Mucosa of stomach (tissue), 1 donor: ENCODE measurements around the gene GAS1.

Experiments used
- H3K27me3 ChIP-seq: one replicate; pipeline ENCODE4 v1.7.0; 2013; ENCODE audit warnings: mild to moderate bottlenecking, low read length; ENCODE audit not compliant: control insufficient read depth, insufficient read depth
- H3K36me3 ChIP-seq: one replicate; pipeline ENCODE4 v1.7.0; 2013; ENCODE audit warnings: low read length; ENCODE audit not compliant: control insufficient read depth, insufficient read depth
- H3K4me1 ChIP-seq: one replicate; pipeline ENCODE4 v1.7.0; 2013; ENCODE audit warnings: mild to moderate bottlenecking, low read length; ENCODE audit not compliant: control insufficient read depth, insufficient read depth
- H3K4me3 ChIP-seq: one replicate; pipeline ENCODE4 v1.7.0; 2013; ENCODE audit warnings: low read length
- H3K9ac ChIP-seq: one replicate; pipeline ENCODE4 v1.7.0; 2013; ENCODE audit warnings: mild to moderate bottlenecking, low read length, moderate library complexity
- H3K9me3 ChIP-seq: one replicate; pipeline ENCODE4 v1.7.0; 2013; ENCODE audit warnings: mild to moderate bottlenecking, low read length, moderate library complexity; ENCODE audit not compliant: control insufficient read depth
- donor health status: Pancreatic carcinoma.

GAS1 gene, protein sequence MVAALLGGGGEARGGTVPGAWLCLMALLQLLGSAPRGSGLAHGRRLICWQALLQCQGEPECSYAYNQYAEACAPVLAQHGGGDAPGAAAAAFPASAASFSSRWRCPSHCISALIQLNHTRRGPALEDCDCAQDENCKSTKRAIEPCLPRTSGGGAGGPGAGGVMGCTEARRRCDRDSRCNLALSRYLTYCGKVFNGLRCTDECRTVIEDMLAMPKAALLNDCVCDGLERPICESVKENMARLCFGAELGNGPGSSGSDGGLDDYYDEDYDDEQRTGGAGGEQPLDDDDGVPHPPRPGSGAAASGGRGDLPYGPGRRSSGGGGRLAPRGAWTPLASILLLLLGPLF

DNA sequence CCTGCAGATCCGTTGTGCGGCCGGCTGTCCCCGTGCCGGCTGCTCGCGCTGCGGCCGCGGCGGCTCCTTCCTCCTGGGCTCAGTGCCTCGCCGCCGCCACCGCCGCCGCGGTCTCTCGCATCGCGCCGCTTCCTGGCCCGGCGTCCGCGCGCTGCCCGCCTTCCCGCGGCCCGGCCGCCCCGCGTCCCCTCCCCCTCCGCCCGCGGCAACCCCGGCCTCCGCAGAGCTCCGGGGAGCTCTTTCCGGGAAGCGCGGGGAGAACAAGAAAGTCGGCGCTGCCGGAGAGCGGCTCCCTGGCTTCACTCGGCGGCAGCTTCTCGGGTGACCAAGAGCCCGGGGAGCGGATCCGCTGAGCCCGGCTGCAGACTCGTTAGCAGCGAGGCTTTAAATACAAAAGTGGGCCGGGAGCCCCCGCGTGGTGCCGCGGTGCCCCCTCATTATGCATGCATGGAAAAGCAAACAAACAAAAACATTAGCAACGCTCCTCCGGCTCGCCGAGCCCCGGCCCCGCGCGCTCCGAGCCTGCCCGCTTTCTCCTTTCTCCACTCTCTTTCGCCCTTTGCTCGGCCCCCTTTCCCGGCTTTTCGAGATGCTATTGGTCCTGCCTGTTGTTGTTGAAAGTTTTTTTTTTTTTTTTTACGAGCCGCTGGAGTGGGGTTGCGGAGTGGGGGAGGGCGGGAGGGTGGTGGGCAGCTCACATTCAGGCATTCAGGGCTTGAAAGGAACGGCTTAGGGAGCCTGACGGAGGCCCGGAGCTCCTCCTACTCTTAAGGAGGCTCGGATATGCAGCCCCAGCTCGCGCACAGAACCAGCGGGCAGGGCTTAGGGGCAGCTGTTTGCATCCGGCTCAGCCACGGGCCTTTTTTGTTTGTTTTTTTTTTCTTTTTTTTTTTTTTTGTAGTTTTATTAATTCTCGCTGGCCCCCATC lies at the start of gene GAS1:
Gene GAS1 (minus strand): TSS at position 361 of the 928 bp plus-strand sequence. CDS start 727 bp downstream, outside the sequence.
- Histone ChIP-seq H3K27me3 (peaks cover 31% of the 10 kb centered on the region), H3K4me1 (peaks cover 14% of the 10 kb centered on the region), H3K4me3 (no peak within 1 kb of the TSS), H3K36me3 (no peaks in the 10 kb centered on the region), H3K9ac (no peak within 1 kb of the TSS), H3K9me3 (no peaks in the 10 kb centered on the region)

DNA sequence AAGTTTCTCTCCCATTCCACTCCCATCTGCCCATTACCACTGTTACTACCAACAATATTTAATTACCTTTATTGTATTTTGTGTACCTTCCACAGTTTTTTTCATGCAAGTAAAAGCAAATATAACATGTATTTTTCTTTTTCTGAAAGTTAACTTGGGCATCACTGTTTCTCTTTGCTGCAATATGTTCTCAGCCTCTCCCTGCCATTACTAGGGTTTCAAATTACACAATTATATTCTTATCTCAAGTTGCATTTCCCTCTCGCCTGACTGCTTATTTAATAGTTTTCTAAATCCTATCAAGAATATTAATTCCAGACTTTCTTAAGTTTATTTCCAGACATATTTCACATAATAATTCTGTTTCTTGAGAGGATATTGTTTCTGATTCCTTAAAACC lies 46.9 kb upstream of the GAS1 start:
- Histone ChIP-seq H3K4me1 (no peaks in the 10 kb centered on the region), H3K4me3 (no peak overlapping the region), H3K27me3 (no peaks in the 10 kb centered on the region), H3K9ac (no peak overlapping the region), H3K36me3 (no peaks in the 10 kb centered on the region), H3K9me3 (no peaks in the 10 kb centered on the region)

DNA sequence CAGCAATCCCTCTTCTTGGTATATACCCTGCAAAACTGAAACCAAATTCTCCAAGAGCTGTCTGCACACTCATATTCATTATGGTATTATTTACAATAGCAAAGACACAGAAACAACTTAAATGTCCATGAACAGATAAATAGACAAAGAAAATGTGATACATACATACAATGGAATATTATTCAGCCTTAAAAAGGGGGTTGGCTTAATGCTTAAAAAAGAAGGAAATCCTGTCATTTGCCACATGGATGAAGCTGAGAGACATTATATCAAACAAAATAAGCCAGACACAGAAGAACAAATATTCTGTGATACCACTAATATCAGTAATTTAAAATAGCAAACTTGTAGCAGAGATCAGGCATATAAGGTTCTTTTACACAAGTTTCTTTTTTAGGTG lies 46.5 kb upstream of the GAS1 start:
- no peaks in the 10 kb centered on the region for H3K9me3 ChIP-seq
- no peaks in the 10 kb centered on the region for H3K36me3 ChIP-seq
- no peaks in the 10 kb centered on the region for H3K4me1 ChIP-seq
- H3K4me3 ChIP-seq = no peak overlapping the region
- H3K9ac ChIP-seq = no peak overlapping the region
- H3K27me3 ChIP-seq = no peaks in the 10 kb centered on the region

DNA sequence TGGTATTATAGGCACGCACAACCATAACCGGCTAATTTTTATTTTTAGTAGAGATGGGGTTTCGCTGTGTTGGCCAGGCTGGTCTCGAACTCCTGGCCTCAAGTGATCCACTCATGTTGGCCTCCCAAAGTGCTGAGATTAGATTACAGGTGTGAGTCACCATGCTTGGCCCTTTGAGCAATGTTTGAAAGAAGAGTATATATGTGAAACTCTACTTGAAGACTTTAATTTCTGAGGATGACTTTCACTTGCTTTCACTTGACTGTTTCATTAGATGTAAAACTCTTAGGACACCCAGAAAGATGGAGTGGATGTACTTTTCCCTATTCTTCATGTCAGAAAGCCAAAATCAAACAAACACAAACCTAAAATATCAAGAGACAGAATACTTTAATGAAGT lies 43.8 kb upstream of the GAS1 start:
- no peaks in the 10 kb centered on the region for H3K27me3 ChIP-seq
- no peaks in the 10 kb centered on the region for H3K9me3 ChIP-seq
- H3K36me3 ChIP-seq = no peaks in the 10 kb centered on the region
- no peak overlapping the region for H3K9ac ChIP-seq
- H3K4me3 ChIP-seq = no peak overlapping the region
- no peaks in the 10 kb centered on the region for H3K4me1 ChIP-seq

DNA sequence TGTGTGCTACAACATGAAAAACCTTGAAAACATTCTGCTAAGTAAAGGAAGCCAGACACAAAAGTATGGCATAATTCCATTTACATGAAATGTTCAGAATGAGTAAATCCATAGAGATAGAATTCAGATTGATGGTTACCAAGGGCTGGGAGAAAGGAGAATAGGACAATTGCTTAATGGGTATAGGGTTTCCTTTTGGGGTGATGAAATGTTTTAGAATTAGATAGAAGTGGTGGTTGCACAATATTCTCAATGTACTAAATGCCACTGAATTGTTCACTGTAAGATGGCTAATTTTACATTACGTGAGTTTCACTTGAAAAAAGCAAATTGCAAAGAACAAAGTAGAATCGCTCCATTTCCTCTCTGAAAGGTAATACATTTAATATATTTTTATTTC lies 43.0 kb upstream of the GAS1 start:
- Histone ChIP-seq H3K9ac (no peak overlapping the region), H3K4me3 (no peak overlapping the region), H3K36me3 (no peaks in the 10 kb centered on the region), H3K27me3 (no peaks in the 10 kb centered on the region), H3K9me3 (no peaks in the 10 kb centered on the region), H3K4me1 (no peaks in the 10 kb centered on the region)

DNA sequence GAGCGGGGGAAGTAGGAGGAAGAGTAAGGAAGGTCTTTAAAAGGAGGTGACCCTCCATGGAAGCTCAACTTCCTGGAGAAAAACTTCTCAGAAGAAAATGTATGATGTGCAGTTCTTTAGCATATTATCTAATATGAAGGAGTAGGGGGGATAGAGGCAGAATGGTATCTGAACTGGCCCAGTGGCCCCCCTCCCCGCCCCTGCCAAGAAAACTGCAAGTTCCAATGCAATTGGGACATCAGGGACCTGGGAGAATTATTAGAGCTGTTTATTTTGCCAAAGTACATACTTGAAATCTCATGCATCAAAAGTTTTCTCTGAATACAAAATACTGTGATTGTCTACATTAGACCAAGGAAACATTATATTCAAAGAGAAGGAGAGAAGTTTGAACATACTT lies 40.6 kb upstream of the GAS1 start:
- Histone ChIP-seq H3K9me3 (no peaks in the 10 kb centered on the region), H3K4me1 (no peaks in the 10 kb centered on the region), H3K4me3 (no peak overlapping the region), H3K27me3 (peaks cover 4% of the 10 kb centered on the region), H3K9ac (no peak overlapping the region), H3K36me3 (no peaks in the 10 kb centered on the region)

DNA sequence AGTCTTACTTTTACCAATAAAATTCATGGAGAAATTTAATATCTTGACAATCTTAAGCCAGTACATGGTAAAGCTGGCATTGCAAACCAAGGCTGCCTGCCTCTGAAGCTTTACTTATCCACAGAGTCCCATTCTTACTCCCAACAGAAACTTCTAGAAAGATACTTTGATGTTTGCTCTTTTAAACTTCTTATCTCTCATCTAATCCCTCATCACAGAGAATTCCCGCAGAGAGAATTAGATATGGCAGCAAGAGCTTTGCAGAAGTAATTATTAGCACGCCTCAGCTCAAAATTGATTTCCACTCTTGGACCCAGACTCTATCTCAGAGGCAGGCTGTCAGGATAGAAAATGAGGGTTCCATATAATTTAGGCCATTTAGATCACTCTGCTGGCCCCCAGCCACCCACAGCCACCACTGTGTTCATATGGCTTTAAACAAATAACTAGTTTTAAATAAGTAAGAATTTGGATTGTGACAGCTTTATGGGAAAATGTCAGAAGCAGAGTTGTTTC lies 37.9 kb upstream of the GAS1 start:
- no peaks in the 10 kb centered on the region for H3K4me1 ChIP-seq
- no peak overlapping the region for H3K9ac ChIP-seq
- no peaks in the 10 kb centered on the region for H3K36me3 ChIP-seq
- H3K4me3 ChIP-seq = no peak overlapping the region
- peaks cover 4% of the 10 kb centered on the region for H3K27me3 ChIP-seq
- H3K9me3 ChIP-seq = no peaks in the 10 kb centered on the region

DNA sequence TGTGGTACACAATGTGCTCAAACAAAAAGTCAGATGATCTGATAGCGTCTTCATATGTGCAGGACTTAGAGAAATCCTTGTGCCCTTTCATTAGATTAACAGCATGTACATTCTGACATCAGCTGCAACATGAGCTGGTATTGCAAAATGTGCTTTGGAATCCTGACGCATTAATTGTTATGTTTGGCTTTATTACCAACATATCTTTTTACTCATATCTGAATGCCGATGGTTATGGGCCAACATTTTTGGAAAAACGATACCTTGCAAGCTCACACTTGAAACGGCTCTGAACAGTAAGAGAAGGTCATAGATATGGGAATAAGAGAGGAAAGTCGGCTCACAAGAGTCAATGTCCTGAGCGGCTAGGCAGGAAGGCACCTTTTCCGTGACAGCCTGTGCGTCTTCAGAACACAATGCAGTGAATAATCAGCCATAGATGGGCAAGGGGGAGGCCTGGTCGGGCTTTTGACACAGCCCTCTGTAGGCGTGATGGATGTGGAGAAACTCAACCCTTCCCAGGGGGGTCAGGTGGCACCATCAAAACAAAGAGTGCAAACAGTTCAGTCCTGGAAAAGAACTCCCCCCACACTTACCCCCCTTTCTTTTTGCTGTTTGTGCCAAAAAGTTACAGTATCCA lies 36.4 kb upstream of the GAS1 start:
- Histone ChIP-seq H3K9me3 (no peaks in the 10 kb centered on the region), H3K4me1 (no peaks in the 10 kb centered on the region), H3K4me3 (no peak overlapping the region), H3K36me3 (no peaks in the 10 kb centered on the region), H3K9ac (no peak overlapping the region), H3K27me3 (peaks cover 4% of the 10 kb centered on the region)

DNA sequence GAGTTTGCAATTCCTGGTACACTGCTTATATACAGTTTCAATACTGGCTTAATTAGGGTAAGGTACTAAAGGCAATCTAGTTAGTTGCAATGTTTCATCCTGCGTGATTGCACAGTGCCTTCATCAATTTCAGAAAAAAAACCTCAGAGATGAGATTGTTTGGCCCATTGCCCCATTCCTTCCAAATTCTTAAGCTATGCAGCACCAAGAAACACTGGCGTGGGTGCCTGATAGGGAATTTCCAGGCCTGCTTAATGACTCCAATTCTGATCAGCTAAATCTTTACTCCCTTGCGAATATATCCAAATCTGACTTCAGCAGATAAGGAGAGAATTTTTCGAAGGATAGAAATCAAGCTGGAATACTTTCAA lies 35.9 kb upstream of the GAS1 start:
- Histone ChIP-seq H3K9me3 (no peaks in the 10 kb centered on the region), H3K4me3 (no peak overlapping the region)

DNA sequence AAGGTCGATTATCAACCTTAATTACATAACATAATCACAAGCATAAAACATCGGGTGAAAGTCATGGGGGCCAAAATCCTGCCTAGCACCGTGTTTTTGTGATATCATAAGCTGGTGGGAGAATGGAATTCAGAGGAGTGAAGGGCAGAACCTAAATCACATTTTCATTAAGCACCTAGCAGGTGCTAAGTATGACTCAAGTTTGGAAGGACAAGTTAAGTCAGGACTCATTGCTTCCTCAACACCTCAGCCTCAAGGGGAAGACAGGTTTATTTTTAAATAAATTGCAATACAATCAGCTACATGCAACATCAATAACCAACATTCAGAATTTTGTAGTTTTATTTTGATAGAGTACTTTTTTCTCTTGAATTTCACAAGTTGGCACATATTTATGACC lies 33.5 kb upstream of the GAS1 start:
- H3K36me3 ChIP-seq = no peaks in the 10 kb centered on the region
- no peaks in the 10 kb centered on the region for H3K4me1 ChIP-seq
- H3K9ac ChIP-seq = no peak overlapping the region
- peaks cover 4% of the 10 kb centered on the region for H3K27me3 ChIP-seq
- no peaks in the 10 kb centered on the region for H3K9me3 ChIP-seq
- no peak overlapping the region for H3K4me3 ChIP-seq

More for the DNA sequence above, 35.9 kb upstream of the GAS1 start:
- Histone ChIP-seq H3K9ac (no peak overlapping the region), H3K27me3 (peaks cover 4% of the 10 kb centered on the region), H3K4me1 (no peaks in the 10 kb centered on the region), H3K36me3 (no peaks in the 10 kb centered on the region)

DNA sequence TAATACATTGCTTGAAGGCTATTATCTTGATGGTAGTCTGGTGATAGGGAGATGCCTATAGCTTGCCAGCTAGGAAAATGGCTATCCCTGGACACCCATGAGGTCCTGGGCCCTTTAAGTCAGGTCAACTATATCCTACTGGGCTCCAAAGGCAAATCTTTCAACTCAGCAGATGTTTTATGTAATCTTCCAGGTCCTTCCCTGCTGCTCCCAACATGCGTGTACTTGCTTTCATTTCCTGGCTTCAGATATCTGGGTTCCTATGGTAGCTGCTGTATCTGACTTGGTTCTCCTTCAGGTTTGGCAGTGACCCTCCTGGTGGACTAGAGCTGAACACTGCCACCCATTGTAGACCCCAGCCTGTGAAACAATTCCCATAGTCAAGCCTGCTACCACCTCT lies 32.4 kb upstream of the GAS1 start:
- Histone ChIP-seq H3K27me3 (peaks cover 4% of the 10 kb centered on the region), H3K9ac (no peak overlapping the region), H3K4me3 (no peak overlapping the region), H3K9me3 (no peaks in the 10 kb centered on the region), H3K4me1 (no peaks in the 10 kb centered on the region), H3K36me3 (no peaks in the 10 kb centered on the region)
